Hypothalamus (tissue), 51 donors: ENCODE data around the gene FYN.

Experiments used
- DNase-seq, 51 donors: peaks; one replicate each; lab custom pipeline; 2025; lab: John Stamatoyannopoulos, UW

Gene FYN

DNA sequence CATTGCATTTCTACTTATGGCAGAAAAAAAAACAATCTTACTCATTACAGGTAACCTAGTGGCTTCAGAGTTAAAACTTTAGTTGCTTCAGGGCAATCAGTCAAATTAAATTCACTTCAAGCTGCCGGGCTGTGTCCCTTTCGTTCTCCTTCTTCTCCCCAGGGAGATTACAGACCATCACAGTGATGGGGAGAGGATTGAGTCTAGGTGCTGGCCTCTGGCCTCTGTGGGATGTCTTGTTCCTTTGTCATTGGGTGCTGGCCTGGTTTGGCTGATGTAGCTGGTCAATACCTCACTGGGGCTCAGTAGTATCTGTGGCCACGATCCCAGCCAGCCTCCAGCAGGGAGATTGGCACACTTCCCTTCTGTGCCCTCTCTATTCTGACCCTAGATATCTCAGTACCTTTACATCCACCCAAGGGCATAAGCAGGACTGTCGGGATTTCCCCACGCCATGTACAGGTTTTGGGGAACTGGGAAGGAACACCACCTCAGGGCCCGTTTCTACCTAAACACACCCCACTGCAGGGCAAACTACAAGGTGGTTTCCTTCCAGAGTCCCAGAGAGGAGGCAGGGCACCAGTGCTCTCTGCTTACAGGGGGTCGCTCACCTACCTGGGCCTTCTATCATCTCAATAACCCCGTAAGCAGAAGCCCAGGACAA, 15.4 kb downstream of the FYN start:
- DNase-seq: peak in 1 of 51 donors; percentile 36

DNA sequence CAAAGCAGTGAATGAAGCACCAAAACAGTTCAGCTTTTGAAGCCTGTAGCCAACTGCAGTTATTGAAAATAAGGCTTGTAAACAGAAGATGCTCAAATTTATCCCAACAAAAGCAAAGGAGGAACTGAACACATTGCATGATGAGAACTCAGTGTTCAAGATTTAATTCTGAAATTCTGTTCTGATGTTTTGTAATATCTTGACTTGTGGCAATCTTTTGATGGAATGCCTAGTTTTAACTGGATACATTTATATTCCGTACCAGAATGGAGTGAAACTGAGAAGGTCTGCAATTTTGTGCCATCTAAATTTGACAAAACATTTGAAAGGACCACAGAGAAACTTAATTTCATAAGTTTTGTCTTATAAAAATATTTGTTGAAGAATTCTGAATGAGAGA, 17.5 kb downstream of the FYN start:
- no peak for DNase-seq

DNA sequence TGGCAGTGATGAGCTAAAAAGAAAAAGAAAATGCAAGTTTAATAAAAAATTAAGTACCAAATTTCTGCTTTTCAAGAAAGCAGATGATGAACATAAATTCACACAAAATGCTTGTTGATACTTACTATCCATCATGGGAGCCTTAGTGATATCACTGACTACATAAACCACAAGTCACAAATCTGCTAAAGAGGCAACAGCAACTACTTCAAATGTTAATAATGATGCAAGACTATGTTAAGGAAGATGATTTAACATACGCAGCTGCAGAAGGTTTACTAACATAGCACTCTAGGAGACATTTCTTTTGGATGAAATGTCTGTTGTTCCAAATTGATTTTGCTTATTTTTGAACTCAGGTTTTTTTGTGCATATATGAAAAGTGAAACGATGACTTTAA, 18.6 kb downstream of the FYN start:
- DNase-seq: no peak

DNA sequence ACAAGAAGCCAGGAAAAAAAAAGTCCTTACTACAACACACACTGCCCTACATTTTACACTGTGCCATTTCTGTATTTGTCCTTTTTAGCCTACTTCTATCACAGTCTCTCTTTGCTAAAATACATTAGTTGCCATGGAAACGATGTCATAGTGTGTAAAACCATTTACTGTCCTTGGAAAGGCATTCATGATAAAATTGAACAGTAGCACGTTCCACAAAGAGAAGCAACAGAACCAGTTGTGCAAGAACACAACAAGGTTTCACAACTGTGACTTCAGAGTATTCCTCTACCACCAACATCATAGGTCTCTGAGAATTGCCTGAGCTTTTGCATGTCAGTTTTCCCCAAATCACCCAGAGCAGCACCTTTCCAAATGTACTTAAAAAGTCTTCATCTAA, 20.5 kb downstream of the FYN start:
- no peak for DNase-seq

DNA sequence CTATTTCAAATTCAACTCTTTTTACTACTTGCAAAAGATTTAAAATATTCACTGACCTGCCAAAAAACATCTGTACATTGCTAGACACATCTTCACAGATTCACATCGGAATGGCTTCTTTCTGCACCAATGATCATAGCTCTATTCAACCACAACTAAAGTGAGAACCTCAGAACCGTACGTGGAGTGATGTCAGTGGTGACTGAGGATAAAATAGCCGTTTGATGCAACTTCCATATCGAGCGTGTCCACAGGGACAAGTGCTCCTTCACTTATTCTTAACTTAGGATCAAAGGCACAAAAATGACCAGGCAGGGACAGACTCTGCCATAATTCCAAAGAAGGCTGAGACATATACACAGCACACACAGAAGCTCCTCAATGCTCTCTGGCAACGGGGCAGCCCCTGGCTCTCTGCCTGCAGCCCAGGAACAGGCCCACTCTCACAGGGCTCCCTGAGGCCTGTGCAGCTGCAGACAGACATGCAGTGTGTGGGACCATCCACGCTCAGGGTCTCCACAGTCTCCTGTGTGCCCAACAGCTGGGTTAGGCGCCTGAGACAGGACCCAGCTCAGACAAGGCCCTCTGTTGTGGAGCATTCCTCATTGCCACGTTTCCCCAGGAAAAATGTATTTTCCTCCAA, 22.8 kb downstream of the FYN start:
- peak in 27 of 51 donors; percentile 23 to 74 (median 47) for DNase-seq

DNA sequence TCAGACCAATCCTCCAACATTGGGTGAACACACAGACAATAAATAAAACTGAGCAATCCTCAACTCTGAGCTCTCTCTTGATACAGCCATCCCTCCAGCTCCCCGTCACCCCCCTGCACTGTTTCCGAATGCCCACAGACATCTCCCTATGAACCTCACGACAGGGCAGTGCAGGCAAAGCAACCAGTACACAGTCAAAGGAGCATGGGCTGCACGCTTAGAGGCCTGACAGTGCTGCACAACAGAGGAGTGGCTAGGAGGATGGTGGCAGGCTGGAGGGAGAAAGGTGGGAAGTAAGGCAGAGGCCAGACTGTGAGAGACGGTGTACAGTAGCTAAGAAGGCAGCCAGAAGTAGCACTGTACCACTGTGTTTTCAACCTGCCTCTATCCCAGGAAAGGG, 24.0 kb downstream of the FYN start:
- no peak for DNase-seq

DNA sequence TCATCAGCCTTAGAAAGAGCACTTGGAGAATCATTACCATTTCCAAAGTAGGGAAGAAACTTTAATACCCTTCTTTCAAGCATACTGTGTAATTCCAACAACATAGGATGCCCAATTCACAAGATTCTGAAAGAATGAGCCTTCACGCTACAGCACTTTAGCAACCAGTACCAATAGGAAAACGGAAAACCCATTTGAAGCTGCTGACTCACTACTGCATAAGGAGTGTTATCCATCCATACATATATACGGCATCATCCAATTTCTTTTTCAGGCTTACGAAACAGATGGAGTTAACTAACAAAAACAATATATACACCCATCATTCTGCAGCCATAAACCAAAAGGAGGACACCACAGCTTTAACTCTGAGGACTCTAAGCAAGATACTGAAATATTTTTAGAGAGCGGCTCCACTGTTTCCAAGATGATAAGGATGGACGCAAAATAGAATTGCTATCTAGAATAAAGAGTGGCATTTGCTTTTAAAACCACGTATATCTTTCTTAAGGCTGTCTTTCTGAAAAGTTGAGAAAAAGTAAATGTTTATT, 24.9 kb downstream of the FYN start:
- DNase-seq: no peak

DNA sequence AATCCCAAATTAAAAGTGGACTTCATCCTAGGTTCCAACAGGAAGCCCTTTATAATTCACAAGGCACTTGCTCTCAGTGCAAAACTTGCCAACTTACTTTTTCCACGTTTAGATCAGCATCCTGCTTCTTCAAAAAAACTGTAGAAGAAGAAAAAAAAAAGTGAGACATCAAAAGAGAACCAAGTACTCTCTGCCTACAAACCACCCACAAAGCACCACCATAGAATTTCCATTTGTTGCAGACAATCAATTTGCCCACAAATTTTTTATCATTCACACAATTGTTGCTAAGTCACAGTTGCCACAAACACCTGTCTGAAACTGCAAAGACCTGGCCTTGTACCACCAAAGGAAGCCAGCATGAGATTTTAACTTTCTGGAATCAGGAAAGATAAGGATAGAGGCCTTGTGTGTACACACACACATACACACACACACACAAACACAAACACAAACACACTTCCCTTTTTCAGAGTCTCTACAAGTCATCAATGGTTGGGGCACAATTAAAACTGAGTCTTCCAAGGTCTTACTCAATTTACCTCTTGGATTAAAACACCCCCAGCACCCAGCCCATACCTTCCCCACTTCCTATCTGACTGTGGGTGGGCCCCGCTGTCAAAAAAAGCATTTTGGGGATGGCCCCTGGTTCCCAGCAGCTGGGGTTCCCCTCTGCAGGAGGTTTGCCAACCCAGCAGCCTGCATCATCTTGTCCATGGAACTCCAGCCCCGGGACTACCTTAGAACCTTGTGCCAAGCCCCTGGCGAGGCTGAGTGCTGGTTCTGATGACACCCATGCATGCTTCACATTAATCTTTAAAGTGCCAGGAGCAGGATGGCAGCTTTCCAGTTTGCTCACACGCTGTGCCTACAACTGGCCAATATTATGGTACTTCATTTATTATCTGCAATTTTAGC, 26.5 kb downstream of the FYN start:
- no peak for DNase-seq

DNA sequence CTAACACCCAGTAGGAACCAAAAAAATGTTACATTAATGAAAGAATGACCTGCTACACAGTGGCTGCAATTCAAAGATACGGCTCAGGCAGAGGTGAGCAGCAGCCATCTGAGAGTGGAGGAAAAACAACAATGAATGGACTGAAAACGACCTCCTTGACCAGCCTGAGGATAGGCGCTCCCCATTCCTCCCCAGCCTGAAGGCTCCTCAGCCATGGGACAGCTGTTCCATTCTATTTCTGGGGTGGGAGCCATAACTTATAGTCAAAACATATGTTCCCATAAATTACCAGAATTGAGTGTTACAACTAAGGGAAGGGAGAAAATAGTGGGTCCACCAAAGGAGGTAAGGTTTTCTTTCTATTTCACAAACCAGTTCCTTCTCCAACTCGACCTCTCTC, 27.2 kb downstream of the FYN start:
- no peak for DNase-seq

DNA sequence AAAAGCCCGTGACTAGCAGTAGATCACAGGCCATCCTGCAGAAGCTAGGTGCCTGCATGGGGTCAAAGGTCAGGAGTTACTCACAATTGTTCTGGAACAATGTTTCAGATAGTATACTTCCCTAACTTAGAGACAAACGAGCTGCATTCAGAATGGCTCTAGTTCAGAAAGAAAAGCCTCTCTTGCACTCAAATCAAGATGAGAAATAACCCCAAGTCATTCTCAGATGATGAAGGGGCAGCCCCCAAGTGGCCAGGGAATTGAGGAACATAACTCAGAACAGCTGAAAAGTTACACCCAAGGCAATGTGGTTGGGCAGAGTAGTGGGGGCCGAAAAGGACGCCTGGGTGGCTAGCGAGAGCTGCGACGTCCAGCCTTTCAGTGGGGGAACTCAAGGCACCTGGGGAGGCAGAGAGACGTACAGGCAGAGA, 27.8 kb downstream of the FYN start:
- no peak for DNase-seq

DNA sequence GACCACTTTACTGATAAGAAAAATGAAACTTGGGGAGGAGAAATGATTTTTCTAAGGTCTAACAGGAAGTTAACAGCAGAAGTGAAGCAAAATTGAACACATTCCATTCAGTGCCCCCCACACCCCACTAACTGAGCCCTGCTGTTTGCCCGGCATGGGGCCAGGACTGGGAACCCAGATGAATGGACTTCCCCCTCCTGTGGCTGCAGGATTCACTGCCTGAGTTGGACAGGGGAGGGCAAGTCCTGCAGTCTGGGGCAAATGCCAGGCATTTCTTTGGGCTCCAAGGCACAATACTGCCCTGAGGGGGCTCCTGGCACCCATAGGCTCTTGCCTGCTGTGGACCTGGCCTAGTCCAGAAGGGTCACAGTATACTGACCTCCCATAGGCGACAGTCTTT, 28.3 kb downstream of the FYN start:
- DNase-seq: peak in 21 of 51 donors; percentile 7 to 61 (median 43)

DNA sequence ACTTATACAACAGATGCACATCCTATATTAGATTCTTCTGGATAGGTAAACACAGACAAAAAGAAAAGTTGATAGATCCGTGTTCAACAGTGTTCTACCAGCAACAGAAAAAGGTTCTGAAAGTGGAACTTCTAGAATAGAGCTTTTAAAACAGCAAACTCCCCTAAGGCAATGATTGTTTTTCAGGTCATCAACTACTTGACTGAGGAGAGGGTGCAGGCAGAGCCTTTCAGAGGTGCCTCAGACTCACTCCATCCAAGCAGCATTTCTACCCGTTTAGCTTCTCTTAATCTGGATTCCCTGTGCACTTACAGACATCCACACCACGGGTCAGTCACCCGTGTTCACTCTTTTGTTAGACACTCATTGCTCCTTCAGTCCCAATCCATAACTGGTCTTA, 28.9 kb downstream of the FYN start:
- peak in 1 of 51 donors; percentile 21 for DNase-seq

DNA sequence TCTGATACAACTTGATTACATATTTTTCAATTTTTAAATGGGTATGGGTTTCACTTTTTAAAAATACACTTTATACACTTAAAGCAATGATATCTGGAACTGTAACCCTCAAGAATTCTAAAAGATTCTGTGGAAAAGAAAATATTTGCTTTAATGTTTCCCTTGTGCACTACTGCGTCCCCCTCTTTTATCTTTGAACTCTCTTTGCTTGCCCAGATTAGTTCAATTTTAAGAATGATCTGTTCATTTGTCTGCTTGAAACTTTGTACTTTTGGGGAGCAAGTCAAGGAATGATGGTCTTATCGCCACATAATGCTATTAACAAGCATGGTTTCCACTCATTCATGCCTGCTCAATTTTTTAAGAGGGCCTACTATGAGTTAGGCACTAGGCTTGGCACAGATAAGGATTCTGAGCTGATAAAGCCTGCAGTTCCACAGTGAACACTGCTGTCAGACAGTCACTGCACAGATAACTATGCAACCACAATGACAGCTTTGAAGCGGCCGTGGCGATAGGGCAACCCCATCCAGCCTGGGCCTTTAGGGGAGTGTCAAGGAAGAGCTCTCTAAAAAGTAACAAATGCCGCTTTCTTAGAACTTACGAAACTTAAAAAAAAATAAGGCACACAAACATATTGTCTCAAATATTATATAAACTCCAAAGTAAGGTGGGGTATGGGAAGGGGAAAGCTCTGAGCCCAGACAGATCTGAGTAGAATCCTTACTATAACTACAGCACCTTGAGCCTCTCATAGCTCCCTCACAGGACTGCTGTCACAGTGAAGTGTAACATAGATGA, 29.7 kb downstream of the FYN start:
- DNase-seq: peak in 9 of 51 donors; percentile 9 to 43 (median 25)

DNA sequence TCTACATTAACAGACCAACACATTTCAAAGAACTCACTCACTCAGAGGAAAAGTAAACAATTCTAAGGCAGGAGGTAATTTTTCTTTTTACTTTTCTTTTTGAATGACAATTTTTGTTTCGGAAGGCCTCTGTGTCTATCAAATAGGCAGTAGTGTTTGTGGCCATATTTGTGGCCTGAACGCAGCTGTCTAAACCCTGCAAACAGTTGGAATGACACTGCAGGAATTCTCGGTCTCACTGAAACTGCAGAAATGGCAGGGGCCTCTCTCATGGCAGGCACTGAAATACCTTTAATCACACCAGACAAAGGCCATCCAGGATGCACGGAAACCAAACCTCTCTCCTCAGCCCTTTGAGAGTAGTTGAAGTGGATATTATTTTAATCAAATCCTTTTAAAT, 30.4 kb downstream of the FYN start:
- peak in 1 of 51 donors; percentile 28 for DNase-seq

DNA sequence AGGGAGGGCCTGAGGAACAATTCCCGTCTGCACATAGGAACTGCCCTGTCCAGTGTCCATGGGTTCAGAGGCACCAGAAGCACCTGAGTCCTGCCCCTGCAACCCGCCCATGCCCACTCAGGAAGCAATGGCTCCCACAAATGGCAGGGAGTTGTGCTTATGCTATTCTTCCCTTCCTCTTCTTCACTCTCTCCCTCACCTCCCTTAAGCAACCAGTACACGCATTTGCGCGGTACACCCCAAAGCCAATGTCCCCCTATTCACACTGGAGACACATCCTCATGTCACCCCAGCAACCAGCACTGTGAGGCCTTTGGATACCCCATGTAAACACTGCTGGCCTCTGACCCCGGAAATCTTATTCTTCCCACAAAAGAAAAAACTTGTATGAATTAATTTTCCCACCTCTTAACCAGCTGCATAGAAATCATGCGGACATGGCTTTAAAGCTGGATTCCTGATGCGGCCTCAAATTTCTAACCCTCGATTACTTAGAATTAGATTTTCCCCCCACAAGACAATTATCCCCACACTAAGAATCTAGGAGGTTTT, 30.9 kb downstream of the FYN start:
- DNase-seq: no peak

DNA sequence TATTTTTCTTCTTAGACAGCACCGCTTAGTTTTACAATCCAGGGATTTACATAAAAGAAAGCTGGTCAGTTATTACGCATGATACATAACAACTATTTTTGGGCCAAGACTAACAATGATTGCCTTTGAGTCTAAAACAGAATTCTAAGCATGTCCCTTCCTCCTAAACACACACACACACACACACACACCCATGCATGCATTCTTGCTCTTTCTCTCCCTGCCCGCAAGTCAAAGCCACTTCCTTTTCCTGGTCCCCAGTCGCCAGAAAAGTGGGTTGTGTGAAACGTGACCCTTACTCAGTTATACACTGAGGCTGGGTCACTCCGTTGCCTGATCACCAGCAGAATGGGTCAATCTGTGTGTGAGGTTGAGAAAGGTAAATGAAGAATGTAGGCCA, 31.4 kb downstream of the FYN start:
- no peak for DNase-seq

DNA sequence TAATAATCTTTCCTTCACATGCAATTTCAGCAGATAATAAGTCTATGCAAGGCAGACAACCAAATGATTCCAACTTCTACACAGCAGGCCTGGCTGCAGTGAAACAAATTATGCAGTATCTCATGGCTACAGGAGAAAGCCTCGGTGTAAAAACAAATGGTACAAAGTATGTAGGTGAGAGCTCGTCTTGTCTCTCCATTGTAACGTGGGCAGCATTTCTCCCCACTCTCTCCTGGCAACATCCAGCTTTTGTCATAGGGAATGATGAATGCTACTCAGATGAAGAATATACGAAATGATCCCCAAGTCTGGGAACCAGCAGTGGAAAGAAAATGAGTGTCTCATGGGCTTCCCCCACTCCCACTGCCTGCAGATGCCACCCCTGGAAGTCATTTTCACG, 32.4 kb downstream of the FYN start:
- DNase-seq: peak in 1 of 51 donors; percentile 27

DNA sequence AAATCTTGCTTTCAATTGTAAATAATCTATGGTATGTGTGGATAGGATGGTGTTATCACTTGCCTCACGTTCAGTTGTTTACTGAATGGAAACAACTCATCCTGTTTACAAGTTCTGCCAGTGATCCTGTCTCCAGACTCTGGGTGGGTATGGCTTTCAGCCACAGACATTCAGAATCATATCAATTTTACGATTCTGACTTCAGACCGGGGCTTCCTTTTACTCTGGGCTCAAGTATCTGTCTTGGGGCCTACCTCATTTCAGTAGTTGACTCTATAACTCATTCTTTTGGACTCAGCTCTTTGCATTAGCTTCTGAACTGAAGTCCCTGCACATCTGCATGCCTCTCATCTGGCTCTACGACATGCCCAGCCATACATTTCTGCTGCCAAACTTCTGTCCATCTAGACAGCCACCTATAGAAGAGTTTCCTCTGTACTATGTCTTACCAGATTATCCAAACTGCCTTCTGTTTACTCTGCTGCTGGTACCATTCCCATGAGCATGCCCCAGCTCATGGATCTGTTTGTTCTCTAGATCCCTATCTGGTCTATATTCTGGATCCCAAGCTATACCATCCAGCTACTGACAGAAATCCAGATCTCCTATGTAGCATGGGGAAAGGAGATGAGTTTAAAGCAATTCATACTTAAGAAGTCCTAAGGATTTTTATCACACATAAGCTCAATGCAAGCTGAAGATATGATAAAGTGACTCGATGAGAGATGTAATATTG, 34.3 kb downstream of the FYN start:
- DNase-seq: no peak
